Hepatocyte (in vitro differentiated cells): Measurements from ENCODE around the gene HRH2. TPM values are rescaled to one million over a fixed set of nuclear protein-coding genes. Genes with fewer than 3 reads are reported as not detected.

ENCODE experiments used
- DNase-seq: peaks from one replicate; pipeline ENCODE4 v3.0.0-alpha.2; 2016; ENCODE audit warnings: low spot score
- H2AFZ ChIP-seq: fragments of 200-600 bp; sonication (generic); 2 replicates; pipeline ENCODE4 v1.6.0; 2016; ENCODE audit warnings: antibody characterized with exemption, mild to moderate bottlenecking
- H3K27ac ChIP-seq: fragments of 200-600 bp; sonication (generic); 2 replicates; pipeline ENCODE4 v1.5.1; 2016; ENCODE audit warnings: mild to moderate bottlenecking
- H3K27me3 ChIP-seq: fragments of 200-600 bp; sonication (generic); 2 replicates; pipeline ENCODE4 v1.6.1; 2016
- H3K36me3 ChIP-seq: fragments of 200-600 bp; sonication (generic); replicated peaks from 2 replicates; pipeline ENCODE4 v1.5.1; 2016; ENCODE audit warnings: low read depth; ENCODE audit not compliant: insufficient read depth
- H3K4me1 ChIP-seq: fragments of 200-600 bp; sonication (generic); 2 replicates; pipeline ENCODE4 v1.5.1; 2016; ENCODE audit warnings: mild to moderate bottlenecking, moderate library complexity; ENCODE audit not compliant: insufficient read depth
- H3K4me2 ChIP-seq: fragments of 200-600 bp; sonication (generic); 2 replicates; pipeline ENCODE4 v1.6.0; 2016
- H3K4me3 ChIP-seq: fragments of 200-600 bp; sonication (generic); 2 replicates; pipeline ENCODE4 v1.5.1; 2016; ENCODE audit warnings: mild to moderate bottlenecking
- H3K79me2 ChIP-seq: fragments of 200-600 bp; sonication (generic); 2 replicates; pipeline ENCODE4 v1.6.0; 2017; ENCODE audit warnings: mild to moderate bottlenecking
- H3K9me2 ChIP-seq: fragments of 200-600 bp; sonication (generic); replicated peaks from 2 replicates; pipeline ENCODE4 v1.6.0; 2017; ENCODE audit warnings: mild to moderate bottlenecking; ENCODE audit not compliant: insufficient read depth
- H3K9me3 ChIP-seq: fragments of 200-600 bp; sonication (generic); 2 replicates; pipeline ENCODE4 v1.5.1; 2016; ENCODE audit warnings: low read depth, mild to moderate bottlenecking
- H4K20me1 ChIP-seq: fragments of 200-600 bp; sonication (generic); 2 replicates; pipeline ENCODE4 v1.6.0; 2016; ENCODE audit warnings: mild to moderate bottlenecking; ENCODE audit not compliant: insufficient read depth, poor library complexity, severe bottlenecking
- CTCF ChIP-seq: fragments of 200-600 bp; sonication (generic); IDR thresholded peaks from 2 replicates; pipeline ENCODE4 v1.5.1; 2016; ENCODE audit warnings: antibody characterized with exemption, mild to moderate bottlenecking; ENCODE audit not compliant: poor library complexity
- EZH2 ChIP-seq: fragments of 200-600 bp; sonication (generic); IDR thresholded peaks from 2 replicates; pipeline ENCODE4 v1.6.1; 2016; ENCODE audit warnings: antibody characterized with exemption, mild to moderate bottlenecking, borderline replicate concordance
- EZH2phosphoT487 ChIP-seq: fragments of 200-600 bp; sonication (generic); IDR thresholded peaks from one replicate; pipeline ENCODE4 v1.6.1; 2018; ENCODE audit warnings: antibody characterized with exemption, mild to moderate bottlenecking, low read depth, moderate library complexity; ENCODE audit not compliant: unreplicated experiment, severe bottlenecking
- WGBS: methylation state at CpG from one replicate; pipeline ENCODE4 v1.1.6; 2016; ENCODE audit warnings: low lambda C conversion rate; ENCODE audit errors: missing lambda C conversion rate; 5-methylcytosine and 5-hydroxymethylcytosine counted together
- polyA plus RNA-seq: library from polyadenylated mRNA; unstranded; fragments of >200 nt; fragmentation: Nextera tagmentation; extraction: Ambion mirVana; gene quantifications from 2 replicates; pipeline ENCODE4 v1.2.1, GENCODE V29; 2016
- total RNA-seq: library from RNA; depleted of rRNA; stranded (reverse); fragments of >200 nt; gene quantifications from 2 replicates; pipeline ENCODE4 v1.2.3, GENCODE V29; 2014

HRH2 gene
- total and polyA plus RNA-seq, 2 experiments from 2014 or later = 2.2 to 2.5 TPM

GRCh38 chr5:175610898-175611297 lies 47.0 kb upstream of the HRH2 start:
- Histone ChIP-seq H3K4me3 (no peak overlapping the region), H3K79me2 (no peaks in the 10 kb centered on the region), H3K9me3 (no peaks in the 10 kb centered on the region), H3K4me2 (no peak overlapping the region), H3K36me3 (no peaks in the 10 kb centered on the region), H2AFZ (no peak overlapping the region), H3K27me3 (no peaks in the 10 kb centered on the region), H3K4me1 (peaks cover 6% of the 10 kb centered on the region), H3K9me2 (no peaks in the 10 kb centered on the region), H4K20me1 (no peaks in the 10 kb centered on the region), H3K27ac (no peak overlapping the region)
- DNase-seq = no peak
- 89% methylated on average over 3 of the region's 3 CpGs for WGBS
- TF ChIP-seq EZH2phosphoT487 (no peak), EZH2 (no peak), CTCF (no peak)

GRCh38 chr5:175614223-175614815 lies 43.6 kb upstream of the HRH2 start:
- TF ChIP-seq EZH2 = no peak
- TF ChIP-seq EZH2phosphoT487 = no peak
- TF ChIP-seq CTCF = no peak
- no peaks in the 10 kb centered on the region for H3K9me2 ChIP-seq
- no peaks in the 10 kb centered on the region for H3K9me3 ChIP-seq
- H3K79me2 ChIP-seq = no peaks in the 10 kb centered on the region
- no peaks in the 10 kb centered on the region for H4K20me1 ChIP-seq
- no peak for DNase-seq
- WGBS = 57% methylated on average over 7 of the region's 7 CpGs
- H3K27me3 ChIP-seq = no peaks in the 10 kb centered on the region
- no peak overlapping the region for H2AFZ ChIP-seq
- H3K27ac ChIP-seq = no peak overlapping the region
- H3K4me1 ChIP-seq = peaks cover 6% of the 10 kb centered on the region
- no peak overlapping the region for H3K4me3 ChIP-seq
- H3K36me3 ChIP-seq = no peaks in the 10 kb centered on the region
- no peak overlapping the region for H3K4me2 ChIP-seq

GRCh38 chr5:175614861-175615260 lies 43.0 kb upstream of the HRH2 start:
- H3K4me1 ChIP-seq = peaks cover 6% of the 10 kb centered on the region
- no peaks in the 10 kb centered on the region for H3K9me3 ChIP-seq
- H3K9me2 ChIP-seq = no peaks in the 10 kb centered on the region
- 75% methylated on average over 3 of the region's 3 CpGs for WGBS
- H3K36me3 ChIP-seq = no peaks in the 10 kb centered on the region
- no peak overlapping the region for H2AFZ ChIP-seq
- H3K4me2 ChIP-seq = no peak overlapping the region
- H3K27ac ChIP-seq = no peak overlapping the region
- H3K79me2 ChIP-seq = no peaks in the 10 kb centered on the region
- no peak for DNase-seq
- no peaks in the 10 kb centered on the region for H4K20me1 ChIP-seq
- TF ChIP-seq EZH2phosphoT487 (no peak), CTCF (no peak), EZH2 (no peak)
- no peaks in the 10 kb centered on the region for H3K27me3 ChIP-seq
- no peak overlapping the region for H3K4me3 ChIP-seq
